KMS-11 (cell line): Measurements from ENCODE around the gene RETREG3.
"Not testable (repeated sequence)": the region's sequence is repeated elsewhere in the genome, so short reads cannot be mapped to it uniquely, and the experiment has no call there.

Experiments used
- H2AFZ ChIP-seq: fragments of 200-600 bp; sonication (generic); 2 replicates; pipeline ENCODE4 v1.6.1; 2016; ENCODE audit warnings: antibody characterized with exemption, mixed run types, low read depth
- H3K27ac ChIP-seq: fragments of 200-600 bp; sonication (generic); 2 replicates; pipeline ENCODE4 v1.6.1; 2016; ENCODE audit warnings: mild to moderate bottlenecking, mixed run types
- H3K27me3 ChIP-seq: fragments of 200-600 bp; sonication (generic); 2 replicates; pipeline ENCODE4 v1.6.1; 2017; ENCODE audit warnings: mild to moderate bottlenecking, low read depth, mixed run types, moderate library complexity; ENCODE audit not compliant: insufficient read depth
- H3K36me3 ChIP-seq: fragments of 200-600 bp; sonication (generic); 2 replicates; pipeline ENCODE4 v1.6.1; 2017; ENCODE audit warnings: mild to moderate bottlenecking, mixed run types; ENCODE audit not compliant: insufficient read depth
- H3K4me1 ChIP-seq: fragments of 200-600 bp; sonication (generic); 2 replicates; pipeline ENCODE4 v1.6.1; 2016; ENCODE audit warnings: mild to moderate bottlenecking, low read depth, mixed run types; ENCODE audit not compliant: poor library complexity, severe bottlenecking
- H3K4me2 ChIP-seq: fragments of 200-600 bp; sonication (generic); 2 replicates; pipeline ENCODE4 v1.7.0; 2016; ENCODE audit warnings: mild to moderate bottlenecking, mixed run types
- H3K4me3 ChIP-seq: fragments of 200-600 bp; sonication (generic); IDR thresholded peaks from 2 replicates; pipeline ENCODE4 v1.6.1; 2017; ENCODE audit warnings: low read depth, low read length, mixed read lengths; ENCODE audit not compliant: insufficient read depth
- H3K79me2 ChIP-seq: fragments of 200-600 bp; sonication (generic); 2 replicates; pipeline ENCODE4 v1.6.1; 2016; ENCODE audit warnings: low read depth, mixed run types; ENCODE audit not compliant: insufficient read depth
- H3K9ac ChIP-seq: fragments of 200-600 bp; sonication (generic); 2 replicates; pipeline ENCODE4 v1.6.1; 2016; ENCODE audit warnings: mild to moderate bottlenecking, mixed run types
- H4K20me1 ChIP-seq: fragments of 200-600 bp; sonication (generic); 2 replicates; pipeline ENCODE4 v1.6.1; 2016; ENCODE audit warnings: mild to moderate bottlenecking, mixed run types; ENCODE audit not compliant: insufficient read depth
- TF ChIP-seq, protein P1 (sequence below): fragments of 200-600 bp; sonication (generic); conservative IDR thresholded peaks from 2 replicates; pipeline ENCODE4 v1.6.1; 2017; ENCODE audit warnings: low read depth, mild to moderate bottlenecking, antibody characterized with exemption, low read length, moderate library complexity, mixed read lengths

The RETREG3 gene

DNA sequence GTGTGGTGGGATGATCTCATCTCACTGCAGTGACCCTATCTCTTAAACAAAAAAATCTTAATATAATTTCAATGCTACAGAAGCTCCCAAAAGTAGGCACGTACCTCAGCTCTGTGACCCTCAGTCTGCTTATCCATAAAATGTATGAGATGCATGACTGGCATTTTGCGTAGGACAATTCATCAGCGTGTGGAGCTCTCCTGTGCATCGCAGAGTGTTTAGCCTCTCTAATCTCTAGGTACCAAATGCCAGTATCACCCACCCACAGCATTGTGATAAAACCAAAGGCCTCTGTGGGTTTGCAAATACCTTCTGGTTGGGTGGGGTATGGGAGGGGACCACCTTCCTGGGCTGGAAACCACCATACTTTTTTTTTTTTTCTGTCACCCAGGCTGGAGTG is 30.9 kb upstream of the RETREG3 start:
- Histone ChIP-seq H3K9ac (no peak overlapping the region), H3K27me3 (no peaks in the 10 kb centered on the region), H3K27ac (no peak overlapping the region), H3K79me2 (no peaks in the 10 kb centered on the region), H4K20me1 (no peaks in the 10 kb centered on the region), H3K4me2 (no peak overlapping the region), H3K4me3 (no peak overlapping the region), H2AFZ (no peak overlapping the region), H3K36me3 (no peaks in the 10 kb centered on the region), H3K4me1 (no peaks in the 10 kb centered on the region)
- TF ChIP-seq, protein P1, sequence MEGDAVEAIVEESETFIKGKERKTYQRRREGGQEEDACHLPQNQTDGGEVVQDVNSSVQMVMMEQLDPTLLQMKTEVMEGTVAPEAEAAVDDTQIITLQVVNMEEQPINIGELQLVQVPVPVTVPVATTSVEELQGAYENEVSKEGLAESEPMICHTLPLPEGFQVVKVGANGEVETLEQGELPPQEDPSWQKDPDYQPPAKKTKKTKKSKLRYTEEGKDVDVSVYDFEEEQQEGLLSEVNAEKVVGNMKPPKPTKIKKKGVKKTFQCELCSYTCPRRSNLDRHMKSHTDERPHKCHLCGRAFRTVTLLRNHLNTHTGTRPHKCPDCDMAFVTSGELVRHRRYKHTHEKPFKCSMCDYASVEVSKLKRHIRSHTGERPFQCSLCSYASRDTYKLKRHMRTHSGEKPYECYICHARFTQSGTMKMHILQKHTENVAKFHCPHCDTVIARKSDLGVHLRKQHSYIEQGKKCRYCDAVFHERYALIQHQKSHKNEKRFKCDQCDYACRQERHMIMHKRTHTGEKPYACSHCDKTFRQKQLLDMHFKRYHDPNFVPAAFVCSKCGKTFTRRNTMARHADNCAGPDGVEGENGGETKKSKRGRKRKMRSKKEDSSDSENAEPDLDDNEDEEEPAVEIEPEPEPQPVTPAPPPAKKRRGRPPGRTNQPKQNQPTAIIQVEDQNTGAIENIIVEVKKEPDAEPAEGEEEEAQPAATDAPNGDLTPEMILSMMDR, result no peak

DNA sequence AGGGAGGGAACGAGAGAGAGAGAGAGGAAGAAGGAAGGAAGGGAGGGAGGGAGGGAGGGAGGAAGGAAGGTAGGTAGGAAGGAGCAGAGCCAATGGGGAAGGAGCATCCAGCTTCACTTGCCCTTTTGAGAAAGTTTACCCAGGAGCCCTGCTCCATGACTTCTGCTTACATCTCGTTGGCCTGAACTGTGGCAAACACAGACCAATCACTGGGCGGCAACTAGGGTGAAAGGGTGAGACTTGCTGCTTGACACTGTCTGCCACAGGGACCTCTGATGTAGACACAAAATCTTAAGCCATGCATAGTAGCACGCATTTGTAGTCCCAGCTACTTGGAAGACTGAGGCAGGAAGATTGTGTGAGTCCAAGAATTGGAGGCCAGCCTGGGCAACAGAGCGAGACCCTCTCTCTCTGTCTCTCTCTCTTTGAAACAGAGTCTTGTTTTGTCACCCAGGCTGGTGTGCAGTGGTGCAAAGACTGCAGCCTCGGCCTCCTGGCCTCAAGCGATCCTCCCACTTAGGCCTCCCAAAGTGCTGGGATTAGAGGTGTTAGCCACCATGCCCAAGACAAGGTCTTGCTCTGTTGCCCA is 30.4 kb upstream of the RETREG3 start:
- no peak overlapping the region for H3K4me2 ChIP-seq
- no peaks in the 10 kb centered on the region for H3K27me3 ChIP-seq
- H4K20me1 ChIP-seq, result no peaks in the 10 kb centered on the region
- H2AFZ ChIP-seq, result no peak overlapping the region
- H3K9ac ChIP-seq, result no peak overlapping the region
- no peaks in the 10 kb centered on the region for H3K36me3 ChIP-seq
- H3K79me2 ChIP-seq, result no peaks in the 10 kb centered on the region
- H3K4me3 ChIP-seq, result no peak overlapping the region
- H3K4me1 ChIP-seq, result no peaks in the 10 kb centered on the region
- TF ChIP-seq, protein P1, result no peak
- H3K27ac ChIP-seq, result no peak overlapping the region

DNA sequence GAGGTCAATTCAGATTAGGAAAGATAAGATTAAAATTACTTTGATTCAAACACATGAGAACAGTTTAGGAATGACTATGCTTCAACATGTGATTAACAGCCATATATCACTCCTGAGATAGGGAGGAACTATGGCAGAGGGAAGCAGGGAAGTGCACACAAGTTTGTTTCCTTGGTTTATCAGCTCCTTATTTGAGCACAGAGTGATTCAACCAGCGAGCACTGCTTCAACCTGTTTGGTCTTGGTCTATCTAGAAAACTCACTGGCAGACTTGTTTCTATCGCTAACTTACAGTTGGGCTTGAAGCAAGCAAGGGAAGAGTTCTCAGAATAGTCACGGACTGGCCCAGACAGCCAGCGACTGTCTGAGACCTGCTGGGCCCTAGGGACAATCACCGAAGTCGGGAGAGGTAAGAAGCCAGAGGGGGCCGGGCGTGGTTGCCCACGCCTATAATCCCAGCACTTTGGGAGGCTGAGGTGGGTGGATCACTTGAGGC is 23.8 kb upstream of the RETREG3 start:
- no peak overlapping the region for H3K9ac ChIP-seq
- H2AFZ ChIP-seq, result no peak overlapping the region
- no peak overlapping the region for H3K4me2 ChIP-seq
- H3K27me3 ChIP-seq, result no peaks in the 10 kb centered on the region
- no peaks in the 10 kb centered on the region for H3K79me2 ChIP-seq
- H3K27ac ChIP-seq, result no peak overlapping the region
- no peaks in the 10 kb centered on the region for H3K36me3 ChIP-seq
- no peak overlapping the region for H3K4me3 ChIP-seq
- no peaks in the 10 kb centered on the region for H4K20me1 ChIP-seq
- H3K4me1 ChIP-seq, result no peaks in the 10 kb centered on the region
- TF ChIP-seq, protein P1, result no peak

DNA sequence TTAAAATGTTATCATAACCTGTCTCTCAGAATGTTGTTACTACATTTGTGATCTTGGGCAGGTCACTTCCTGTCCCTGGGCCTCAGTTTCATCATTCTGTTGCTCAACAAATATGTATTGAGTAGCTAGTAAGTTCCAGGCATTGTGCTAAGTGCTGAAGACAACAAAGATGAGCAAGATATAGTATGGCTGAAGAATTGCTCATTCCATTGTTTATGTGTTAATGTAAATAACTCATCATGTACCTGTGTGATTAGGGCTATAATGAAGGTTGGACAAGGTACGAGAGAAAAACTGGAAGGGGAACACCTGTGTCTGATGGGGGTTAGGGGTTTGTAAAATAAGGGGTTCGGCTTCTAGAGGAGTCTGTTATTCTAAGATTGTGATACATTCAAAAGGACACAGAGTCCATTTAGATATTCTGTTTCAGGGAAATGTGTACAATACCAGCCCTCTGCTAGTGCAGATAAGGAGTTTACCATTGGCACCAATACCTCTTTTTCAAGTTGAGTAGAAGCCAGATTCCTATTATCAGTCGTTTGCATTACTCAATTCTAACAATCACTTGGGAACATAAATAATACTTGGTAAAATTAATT is 20.3 kb upstream of the RETREG3 start:
- Histone ChIP-seq H3K27ac (no peak overlapping the region), H3K4me3 (no peak overlapping the region), H4K20me1 (no peaks in the 10 kb centered on the region), H2AFZ (no peak overlapping the region), H3K36me3 (no peaks in the 10 kb centered on the region), H3K79me2 (no peaks in the 10 kb centered on the region), H3K27me3 (no peaks in the 10 kb centered on the region), H3K4me2 (no peak overlapping the region), H3K9ac (no peak overlapping the region), H3K4me1 (no peaks in the 10 kb centered on the region)
- TF ChIP-seq, protein P1, result no peak

DNA sequence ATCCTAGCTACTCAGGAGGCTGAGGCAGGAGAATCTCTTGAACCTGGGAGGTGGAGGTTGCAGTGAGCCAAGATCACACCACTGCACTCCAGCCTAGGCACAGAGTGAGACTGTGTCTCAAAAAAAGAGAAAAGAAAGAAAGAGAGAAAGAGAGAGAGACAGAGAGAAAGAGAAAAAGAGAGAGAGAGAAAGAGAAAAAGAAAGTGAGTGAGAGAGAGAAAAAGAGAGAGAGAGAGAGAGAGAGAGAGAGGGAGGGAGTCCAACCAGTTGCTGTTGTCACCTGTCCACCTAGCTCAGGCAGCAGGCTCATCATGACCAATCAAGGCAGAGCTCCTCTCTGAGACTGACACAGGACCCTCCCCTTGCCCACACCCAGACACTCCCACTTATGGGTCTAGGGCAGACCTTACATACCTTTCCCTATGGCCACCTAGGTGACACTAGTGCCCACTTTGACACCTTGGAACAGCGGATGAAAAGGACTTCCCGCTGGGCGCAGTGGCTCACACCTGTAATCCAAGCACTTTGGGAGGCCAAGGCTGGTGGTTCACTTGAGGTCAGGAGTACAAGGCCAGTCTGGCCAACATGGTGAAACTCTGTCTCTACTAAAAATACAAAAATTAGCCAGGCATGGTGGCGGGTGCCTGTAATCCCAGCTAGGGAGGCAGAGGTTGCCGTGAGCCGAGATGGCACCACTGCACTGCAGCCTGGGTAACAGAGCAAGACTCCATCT is 18.0 kb upstream of the RETREG3 start:
- H3K4me3 ChIP-seq, H2AFZ ChIP-seq, H3K9ac ChIP-seq, H3K36me3 ChIP-seq, H3K27ac ChIP-seq, H3K27me3 ChIP-seq, H4K20me1 ChIP-seq, H3K79me2 ChIP-seq, H3K4me2 ChIP-seq: not testable (repeated sequence)
- peaks cover 14% of the 10 kb centered on the region for H3K4me1 ChIP-seq
